ENCODE results near the gene AGPAT1. TPM values are rescaled to one million over a fixed set of nuclear protein-coding genes. Genes with fewer than 3 reads are reported as not detected.

AGPAT1 gene
- total and polyA plus RNA-seq, 2 of the 13 experiments (the other 11 are each of a cell fraction or from before 2014, with no cell fraction given), result 51.3 to 139 TPM

DNA sequence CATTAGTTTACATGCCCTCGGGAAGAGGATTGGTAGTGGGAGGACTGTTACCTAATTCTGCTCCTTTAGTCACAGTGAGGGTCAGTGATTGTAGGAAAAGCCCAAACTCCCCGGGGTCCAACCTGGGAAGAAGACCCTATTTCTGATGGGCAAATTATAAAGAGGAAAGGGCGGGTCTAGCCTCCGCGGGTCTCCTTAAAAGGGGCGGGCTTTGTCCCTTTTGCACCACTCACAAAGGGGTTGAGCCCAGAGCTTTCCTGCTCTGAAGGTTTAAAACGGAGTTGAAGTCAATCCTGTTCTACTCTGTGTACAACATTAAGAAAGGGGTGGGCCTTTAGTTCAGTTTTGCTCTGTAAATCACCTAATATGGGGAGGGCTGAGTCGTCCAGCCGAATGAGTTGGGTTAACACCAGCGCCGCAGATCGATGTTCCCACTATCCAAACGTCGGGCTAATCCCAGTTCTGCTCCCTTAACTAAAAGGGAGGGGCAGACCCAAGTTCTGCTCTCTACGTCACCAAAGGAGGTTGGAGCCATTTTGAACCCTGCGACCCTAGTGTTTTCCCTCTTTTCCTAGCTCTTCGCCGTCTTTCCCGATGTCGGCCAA, 1.4 kb upstream of the AGPAT1 start (continued):
- TF ChIP-seq RFXAP (CRISPR knock-in tag; IDR thresholded peaks at IDR 0.05; ENCODE audit: borderline replicate concordance), result no peak
- no peak for TF ChIP-seq FOXP4 (CRISPR knock-in tag; IDR thresholded peaks at IDR 0.05)
- no peak; the same call in 1 of the 2 replicates for TF ChIP-seq ZNF383 (CRISPR knock-in tag; IDR thresholded peaks at IDR 0.05; ENCODE audit: borderline replicate concordance)
- TF ChIP-seq SOX6 (IDR thresholded peaks at IDR 0.05), result no peak
- TF ChIP-seq SOX6 (CRISPR knock-in tag; IDR thresholded peaks at IDR 0.05), result no peak
- TF ChIP-seq KDM2A (CRISPR knock-in tag; IDR thresholded peaks at IDR 0.05; ENCODE audit: borderline replicate concordance, low read depth), result peak; percentile 24; the same call in 1 of the 2 replicates
- peak; percentile 67; the same call in 1 of the 2 replicates for TF ChIP-seq ZNF605 (CRISPR knock-in tag; IDR thresholded peaks at IDR 0.05)
- TF ChIP-seq CBX2 (IDR thresholded peaks at IDR 0.05; ENCODE audit: low read depth, low read length), result no peak
- no peak for TF ChIP-seq CBX2 (CRISPR knock-in tag; IDR thresholded peaks at IDR 0.05; ENCODE audit: low read depth)
- no peak; the same call in 1 of the 2 replicates for TF ChIP-seq SPEN (CRISPR knock-in tag; IDR thresholded peaks at IDR 0.05; ENCODE audit: low read depth)
- no peak for TF ChIP-seq ZFP82 (CRISPR knock-in tag; IDR thresholded peaks at IDR 0.05; ENCODE audit: borderline replicate concordance)
- no peak for TF ChIP-seq KDM6A (CRISPR knock-in tag; IDR thresholded peaks at IDR 0.05; ENCODE audit: low read depth)
- no peak for TF ChIP-seq ZBTB2 (CRISPR knock-in tag; IDR thresholded peaks at IDR 0.05; ENCODE audit: low read depth)
- no peak for TF ChIP-seq ZSCAN29 (CRISPR knock-in tag; conservative IDR thresholded peaks at IDR 0.05)
- TF ChIP-seq ATF1 (CRISPR knock-in tag; IDR thresholded peaks at IDR 0.05), result peak; percentile 78; the same call in 1 of the 2 replicates
- TF ChIP-seq, protein P1, sequence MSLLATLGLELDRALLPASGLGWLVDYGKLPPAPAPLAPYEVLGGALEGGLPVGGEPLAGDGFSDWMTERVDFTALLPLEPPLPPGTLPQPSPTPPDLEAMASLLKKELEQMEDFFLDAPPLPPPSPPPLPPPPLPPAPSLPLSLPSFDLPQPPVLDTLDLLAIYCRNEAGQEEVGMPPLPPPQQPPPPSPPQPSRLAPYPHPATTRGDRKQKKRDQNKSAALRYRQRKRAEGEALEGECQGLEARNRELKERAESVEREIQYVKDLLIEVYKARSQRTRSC (CRISPR knock-in tag; IDR thresholded peaks at IDR 0.05; ENCODE audit: low read depth), result no peak
- TF ChIP-seq KAT8 (CRISPR knock-in tag; IDR thresholded peaks at IDR 0.05), result peak; percentile 18; the same call in 1 of the 2 replicates
- TF ChIP-seq JARID2 (CRISPR knock-in tag; IDR thresholded peaks at IDR 0.05; ENCODE audit: insufficient replicate concordance), result no peak
- TF ChIP-seq ASH2L (IDR thresholded peaks at IDR 0.05; ENCODE audit: insufficient read length, low read depth, low read length), result peak; percentile 5
- no peak for TF ChIP-seq MAF1 (CRISPR knock-in tag; IDR thresholded peaks at IDR 0.05; ENCODE audit: borderline replicate concordance)
- no peak; the same call in 1 of the 2 replicates for TF ChIP-seq ZIK1 (CRISPR knock-in tag; IDR thresholded peaks at IDR 0.05; ENCODE audit: borderline replicate concordance, low read depth)
- no peak for TF ChIP-seq CSRNP2 (CRISPR knock-in tag; conservative IDR thresholded peaks at IDR 0.05; ENCODE audit: low read depth)
- TF ChIP-seq ZNF703 (CRISPR knock-in tag; IDR thresholded peaks at IDR 0.05; ENCODE audit: borderline replicate concordance), result no peak
- TF ChIP-seq TBX2 (CRISPR knock-in tag; IDR thresholded peaks at IDR 0.05; ENCODE audit: borderline replicate concordance), result no peak
- no peak for TF ChIP-seq FOXK1 (CRISPR knock-in tag; IDR thresholded peaks at IDR 0.05; ENCODE audit: borderline replicate concordance, low read depth)
- TF ChIP-seq SRY (CRISPR knock-in tag; IDR thresholded peaks at IDR 0.05), result no peak
